HG03520 (cell line): Measurements from ENCODE around the gene MAX.

Source experiments
- ATAC-seq: cut with Tn5 transposase; IDR thresholded peaks from one replicate; pipeline ENCODE4 v1.9.1; 2021; ENCODE audit warnings: mild to moderate bottlenecking, moderate library complexity; ENCODE audit not compliant: unreplicated experiment

The MAX gene

GRCh38 chr14:65074449-65075150, 27.7 kb downstream of the MAX start:
- no peak for ATAC-seq

GRCh38 chr14:65073605-65074201, 28.6 kb downstream of the MAX start:
- no peak for ATAC-seq

- no peak for ATAC-seq
Measured at GRCh38 chr14:65072937-65073336, 29.4 kb downstream of the MAX start.

GRCh38 chr14:65072256-65072655, 30.1 kb downstream of the MAX start:
- no peak for ATAC-seq

- ATAC-seq: no peak
Measured at GRCh38 chr14:65071544-65071943, 30.8 kb downstream of the MAX start.

- no peak for ATAC-seq
Measured at GRCh38 chr14:65070471-65070976, 31.8 kb downstream of the MAX start.

GRCh38 chr14:65069874-65070413, 32.4 kb downstream of the MAX start:
- ATAC-seq: no peak

GRCh38 chr14:65065719-65066118, 36.6 kb downstream of the MAX start:
- no peak for ATAC-seq

- ATAC-seq: no peak
Measured at GRCh38 chr14:65062096-65063075, 39.9 kb downstream of the MAX start.

- no peak for ATAC-seq
Measured at GRCh38 chr14:65057695-65058094, 44.6 kb downstream of the MAX start.

- no peak for ATAC-seq
Measured at GRCh38 chr14:65054471-65055085, 47.7 kb downstream of the MAX start.

GRCh38 chr14:65053466-65053865, 48.9 kb downstream of the MAX start:
- no peak for ATAC-seq

- no peak for ATAC-seq
Measured at GRCh38 chr14:65052832-65053231, 49.5 kb downstream of the MAX start.

GRCh38 chr14:65045709-65046108, 56.6 kb downstream of the MAX start:
- no peak for ATAC-seq

GRCh38 chr14:65045006-65045405, 57.3 kb downstream of the MAX start:
- ATAC-seq: no peak

GRCh38 chr14:65044596-65044959, 57.7 kb downstream of the MAX start:
- ATAC-seq: no peak

GRCh38 chr14:65043893-65044595, 58.3 kb downstream of the MAX start:
- ATAC-seq: no peak

- no peak for ATAC-seq
Measured at GRCh38 chr14:65042731-65043372, 59.5 kb downstream of the MAX start.

GRCh38 chr14:65042296-65042695, 60.0 kb downstream of the MAX start:
- no peak for ATAC-seq
